Loucy (cell line): ENCODE results near the gene SYNJ2.

Source experiments
- H2AFZ ChIP-seq: fragments of 200-600 bp; sonication (generic); 2 replicates; pipeline ENCODE4 v1.6.0; 2016; ENCODE audit warnings: antibody characterized with exemption, mild to moderate bottlenecking, low read length, moderate library complexity
- H3F3A ChIP-seq: fragments of 200-600 bp; 2 replicates; pipeline ENCODE4 v1.6.0; 2016; ENCODE audit warnings: antibody characterized with exemption, low read depth, mild to moderate bottlenecking
- H3K27me3 ChIP-seq: fragments of 200-600 bp; sonication (generic); 2 replicates; pipeline ENCODE4 v1.6.1; 2014; ENCODE audit warnings: low read length, mild to moderate bottlenecking; ENCODE audit not compliant: insufficient read depth, poor library complexity, severe bottlenecking
- H3K36me3 ChIP-seq: fragments of 200-600 bp; sonication (generic); 2 replicates; pipeline ENCODE4 v1.6.1; 2016; ENCODE audit warnings: low read length; ENCODE audit not compliant: insufficient read depth
- H3K4me1 ChIP-seq: fragments of 200-600 bp; sonication (generic); 2 replicates; pipeline ENCODE4 v1.5.1; 2014; ENCODE audit warnings: low read length, mild to moderate bottlenecking; ENCODE audit not compliant: insufficient read depth, poor library complexity, severe bottlenecking
- H3K4me2 ChIP-seq: fragments of 200-600 bp; sonication (generic); 2 replicates; pipeline ENCODE4 v1.6.0; 2014; ENCODE audit warnings: antibody characterized with exemption, low read length, low read depth, mild to moderate bottlenecking; ENCODE audit not compliant: poor library complexity, severe bottlenecking
- H3K4me3 ChIP-seq: fragments of 200-600 bp; sonication (generic); 2 replicates; pipeline ENCODE4 v1.5.1; 2014; ENCODE audit warnings: low read length, mild to moderate bottlenecking, mixed read lengths; ENCODE audit not compliant: poor library complexity, severe bottlenecking
- H3K79me2 ChIP-seq: fragments of 200-600 bp; sonication (generic); 2 replicates; pipeline ENCODE4 v1.6.1; 2014; ENCODE audit warnings: low read length; ENCODE audit not compliant: insufficient read depth
- H3K9ac ChIP-seq: fragments of 200-600 bp; sonication (generic); 2 replicates; pipeline ENCODE4 v1.6.0; 2014; ENCODE audit warnings: mild to moderate bottlenecking, low read depth, low read length, moderate library complexity; ENCODE audit not compliant: poor library complexity, severe bottlenecking
- H3K9me2 ChIP-seq: fragments of 200-600 bp; sonication (generic); replicated peaks from 2 replicates; pipeline ENCODE4 v1.6.1; 2016; ENCODE audit warnings: low read depth, low read length, mixed read lengths
- H3K9me3 ChIP-seq: fragments of 200-600 bp; sonication (generic); 2 replicates; pipeline ENCODE4 v1.6.1; 2014; ENCODE audit warnings: mild to moderate bottlenecking, antibody characterized with exemption, low read length, low read depth; ENCODE audit not compliant: insufficient read depth
- H4K20me1 ChIP-seq: fragments of 200-600 bp; sonication (generic); 2 replicates; pipeline ENCODE4 v1.6.0; 2014; ENCODE audit warnings: antibody characterized with exemption, low read length, mild to moderate bottlenecking; ENCODE audit not compliant: insufficient read depth, poor library complexity, severe bottlenecking
- EZH2phosphoT487 ChIP-seq: fragments of 200-600 bp; IDR thresholded peaks from 2 replicates; pipeline ENCODE4 v1.6.1; 2018; ENCODE audit warnings: antibody characterized with exemption, mild to moderate bottlenecking, moderate library complexity, borderline replicate concordance
- TF ChIP-seq, protein P1 (sequence below): fragments of 200-600 bp; sonication (generic); conservative IDR thresholded peaks from 2 replicates; pipeline ENCODE4 v1.5.1; 2014; ENCODE audit warnings: mild to moderate bottlenecking, antibody characterized with exemption, low read length

SYNJ2 gene

DNA sequence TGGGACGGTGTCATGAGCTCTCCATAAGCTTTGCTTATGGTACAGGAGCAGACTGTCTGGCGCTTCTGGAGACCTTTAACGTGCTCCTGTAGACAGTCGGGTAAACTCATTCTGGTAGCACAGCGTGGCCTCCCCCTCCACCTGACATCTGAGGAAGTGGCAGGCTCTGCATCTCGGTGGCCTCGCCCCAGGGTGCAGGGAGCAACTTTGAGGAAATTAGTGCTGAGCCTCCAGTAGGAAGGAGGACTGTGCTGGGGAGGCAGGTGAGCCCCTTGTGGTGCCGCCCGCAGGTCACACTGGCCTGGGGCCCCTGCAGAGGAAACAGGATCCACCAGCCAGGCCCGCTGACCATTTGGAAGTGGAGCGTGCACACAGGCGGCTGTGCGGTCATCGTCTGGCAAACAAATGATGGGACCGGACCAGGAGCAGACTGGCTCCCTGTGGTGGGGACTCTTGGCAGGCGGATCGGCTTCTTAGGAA, 57.9 kb downstream of the SYNJ2 start:
- Histone ChIP-seq H3K36me3 (peaks cover 21% of the 10 kb centered on the region; the same call in 1 of the 2 replicates), H3K4me1 (peaks cover 22% of the 10 kb centered on the region), H3K9me3 (no peaks in the 10 kb centered on the region), H3K79me2 (no peaks in the 10 kb centered on the region), H3K4me2 (no peak overlapping the region), H3K9ac (no peak overlapping the region), H4K20me1 (no peaks in the 10 kb centered on the region), H3K9me2 (no peaks in the 10 kb centered on the region), H3K27me3 (no peaks in the 10 kb centered on the region), H2AFZ (no peak overlapping the region), H3F3A (no peaks in the 10 kb centered on the region), H3K4me3 (no peak overlapping the region)
- TF ChIP-seq, protein P1, sequence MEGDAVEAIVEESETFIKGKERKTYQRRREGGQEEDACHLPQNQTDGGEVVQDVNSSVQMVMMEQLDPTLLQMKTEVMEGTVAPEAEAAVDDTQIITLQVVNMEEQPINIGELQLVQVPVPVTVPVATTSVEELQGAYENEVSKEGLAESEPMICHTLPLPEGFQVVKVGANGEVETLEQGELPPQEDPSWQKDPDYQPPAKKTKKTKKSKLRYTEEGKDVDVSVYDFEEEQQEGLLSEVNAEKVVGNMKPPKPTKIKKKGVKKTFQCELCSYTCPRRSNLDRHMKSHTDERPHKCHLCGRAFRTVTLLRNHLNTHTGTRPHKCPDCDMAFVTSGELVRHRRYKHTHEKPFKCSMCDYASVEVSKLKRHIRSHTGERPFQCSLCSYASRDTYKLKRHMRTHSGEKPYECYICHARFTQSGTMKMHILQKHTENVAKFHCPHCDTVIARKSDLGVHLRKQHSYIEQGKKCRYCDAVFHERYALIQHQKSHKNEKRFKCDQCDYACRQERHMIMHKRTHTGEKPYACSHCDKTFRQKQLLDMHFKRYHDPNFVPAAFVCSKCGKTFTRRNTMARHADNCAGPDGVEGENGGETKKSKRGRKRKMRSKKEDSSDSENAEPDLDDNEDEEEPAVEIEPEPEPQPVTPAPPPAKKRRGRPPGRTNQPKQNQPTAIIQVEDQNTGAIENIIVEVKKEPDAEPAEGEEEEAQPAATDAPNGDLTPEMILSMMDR: no peak
- no peak for TF ChIP-seq EZH2phosphoT487

- Histone ChIP-seq H3K4me1 (peaks cover 22% of the 10 kb centered on the region), H2AFZ (no peak overlapping the region), H3K4me3 (no peak overlapping the region), H3K4me2 (no peak overlapping the region), H3K36me3 (peaks cover 20% of the 10 kb centered on the region; the same call in 1 of the 2 replicates), H3F3A (no peaks in the 10 kb centered on the region), H3K79me2 (no peaks in the 10 kb centered on the region), H3K9me3 (no peaks in the 10 kb centered on the region), H3K9me2 (no peaks in the 10 kb centered on the region), H3K27me3 (no peaks in the 10 kb centered on the region), H4K20me1 (no peaks in the 10 kb centered on the region), H3K9ac (peak overlapping the region; percentile 20)
- no peak for TF ChIP-seq EZH2phosphoT487
- TF ChIP-seq, protein P1: no peak
Measured at GRCh38 chr6:158040051-158040803, 58.6 kb downstream of the SYNJ2 start.

DNA sequence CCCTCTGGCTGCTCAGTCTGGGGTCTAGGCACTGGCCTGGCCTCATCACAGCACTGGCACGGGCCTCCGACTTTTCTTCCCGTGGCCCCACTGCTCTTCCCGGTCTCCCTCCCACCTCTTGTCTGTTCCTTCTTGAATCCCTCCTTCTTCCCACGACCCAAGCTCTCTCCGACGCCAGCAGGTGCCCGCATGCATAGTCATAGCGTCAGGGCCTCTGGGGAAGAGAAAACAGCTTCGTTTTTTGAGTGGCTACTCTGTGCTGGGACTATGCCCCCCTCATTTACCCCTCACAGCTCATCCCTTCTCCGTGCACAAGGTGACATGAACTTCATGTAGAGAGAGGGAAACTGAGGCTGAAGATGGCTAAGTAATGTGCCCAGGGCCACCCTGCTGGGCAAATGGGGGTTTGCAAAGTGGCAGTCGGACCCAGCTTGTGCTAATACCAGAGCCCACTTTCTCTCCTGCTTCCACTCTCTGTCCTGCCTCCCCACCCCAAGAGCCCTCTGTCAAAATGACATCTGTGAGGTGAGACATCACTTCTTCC, 59.2 kb downstream of the SYNJ2 start:
- H3K9me2 ChIP-seq: no peaks in the 10 kb centered on the region
- no peak overlapping the region for H2AFZ ChIP-seq
- no peaks in the 10 kb centered on the region for H3K27me3 ChIP-seq
- peaks cover 20% of the 10 kb centered on the region; the same call in 1 of the 2 replicates for H3K36me3 ChIP-seq
- no peaks in the 10 kb centered on the region for H3K79me2 ChIP-seq
- peaks cover 22% of the 10 kb centered on the region for H3K4me1 ChIP-seq
- no peak overlapping the region for H3K4me2 ChIP-seq
- peak overlapping the region; percentile 20 for H3K9ac ChIP-seq
- no peaks in the 10 kb centered on the region for H4K20me1 ChIP-seq
- no peak overlapping the region for H3K4me3 ChIP-seq
- no peaks in the 10 kb centered on the region for H3K9me3 ChIP-seq
- no peaks in the 10 kb centered on the region for H3F3A ChIP-seq
- TF ChIP-seq EZH2phosphoT487: no peak
- TF ChIP-seq, protein P1: no peak
